ENCODE measurements around the gene FAM124A. TPM values are rescaled to one million over a fixed set of nuclear protein-coding genes. Genes with fewer than 3 reads are reported as not detected.
A peak's percentile ranks its signal among the peaks of the same experiment; 100 is the strongest.
"Not testable (repeated sequence)": the region's sequence is repeated elsewhere in the genome, so short reads cannot be mapped to it uniquely, and the experiment has no call there.

The FAM124A gene
- total RNA-seq, 2 experiments from 2014 or later: not detected

DNA sequence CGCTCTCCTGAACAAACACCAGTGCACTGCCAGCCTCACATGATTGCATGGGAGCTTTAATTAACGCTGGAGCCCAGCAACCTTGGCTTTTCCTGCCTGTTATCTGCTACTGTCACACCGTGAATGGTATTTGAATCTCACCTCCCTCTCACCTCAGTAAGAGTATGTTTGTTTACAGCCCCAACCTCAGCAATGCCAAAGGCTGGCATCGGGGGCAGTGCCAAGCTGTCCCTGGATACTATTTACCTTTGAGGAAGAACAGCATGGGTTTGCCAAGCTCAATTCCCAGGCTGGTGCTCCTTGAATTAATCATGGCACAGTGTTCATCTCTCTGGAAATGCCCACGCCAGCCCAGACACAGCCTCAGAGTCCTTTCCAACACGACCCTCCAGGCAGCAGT is 60.1 kb downstream of the FAM124A start:
- intact Hi-C loops (cut with micrococcal nuclease): no loop called here
- Mint-ChIP-seq H3K4me1 (ENCODE audit: low read depth) (no peaks in the 10 kb centered on the region), H3K4me3 (no peak overlapping the region), H3K9me3 (no peaks in the 10 kb centered on the region), H3K27me3 (ENCODE audit: low read depth) (no peaks in the 10 kb centered on the region), H3K36me3 (ENCODE audit: low read depth) (no peaks in the 10 kb centered on the region), H3K27ac (no peak overlapping the region)
- CTCF ChIA-PET: interaction anchor here (2.0 kb wide), 1 partner anchor 157 kb away, joined by 4 read pairs; no protein-coding TSS in a partner anchor
- no peak for DNase-seq

DNA sequence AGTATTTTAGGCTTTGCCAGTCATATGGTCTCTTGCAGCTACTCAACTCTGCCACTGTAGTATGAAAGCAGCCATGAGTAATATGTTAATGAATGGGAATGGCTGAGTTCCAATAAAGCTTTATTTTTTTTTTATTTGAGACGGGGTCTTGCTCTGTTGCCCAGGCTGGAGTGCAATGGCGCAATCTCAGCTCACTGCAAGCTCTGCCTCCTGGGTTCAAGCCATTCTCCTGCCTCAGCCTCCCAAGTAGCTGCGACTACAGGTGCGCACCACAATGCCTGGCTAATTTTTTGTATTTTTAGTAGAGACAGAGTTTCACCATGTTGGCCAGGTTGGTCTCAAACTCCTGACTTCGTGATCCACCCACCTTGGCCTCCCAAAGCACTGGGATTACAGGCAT is 60.7 kb downstream of the FAM124A start:
- H3K4me1 Mint-ChIP-seq (ENCODE audit: low read depth); H3K9me3 Mint-ChIP-seq; H3K27ac Mint-ChIP-seq; H3K36me3 Mint-ChIP-seq (ENCODE audit: low read depth); H3K4me3 Mint-ChIP-seq; H3K27me3 Mint-ChIP-seq (ENCODE audit: low read depth); intact Hi-C loops (cut with micrococcal nuclease); DNase-seq: not testable (repeated sequence)
- CTCF ChIA-PET: interaction anchor here (0.6 to 2.0 kb wide), 5 partner anchors 110 to 604 kb away, joined by 3 to 4 read pairs (median 3); no protein-coding TSS in a partner anchor

DNA sequence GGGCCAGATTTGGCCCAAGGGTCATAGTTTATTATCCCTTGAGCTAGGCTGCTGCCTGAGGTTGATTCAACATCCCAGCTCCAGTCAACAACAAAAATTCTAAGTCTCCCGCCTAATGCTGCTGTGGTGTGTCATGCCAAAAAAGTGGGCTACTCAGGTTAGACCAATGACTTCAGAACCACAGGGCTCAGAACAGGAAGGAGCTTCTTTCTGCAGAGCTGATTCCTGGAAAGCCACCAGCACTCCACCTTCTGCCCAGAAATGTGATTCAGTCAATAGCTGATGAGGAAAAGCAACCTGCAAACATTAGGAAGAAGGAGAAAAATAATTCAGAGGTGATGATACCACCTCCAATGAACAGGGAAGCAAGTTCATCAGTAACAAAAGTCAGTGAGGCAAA is 61.2 kb downstream of the FAM124A start:
- intact Hi-C loops (cut with micrococcal nuclease): no loop called here

DNA sequence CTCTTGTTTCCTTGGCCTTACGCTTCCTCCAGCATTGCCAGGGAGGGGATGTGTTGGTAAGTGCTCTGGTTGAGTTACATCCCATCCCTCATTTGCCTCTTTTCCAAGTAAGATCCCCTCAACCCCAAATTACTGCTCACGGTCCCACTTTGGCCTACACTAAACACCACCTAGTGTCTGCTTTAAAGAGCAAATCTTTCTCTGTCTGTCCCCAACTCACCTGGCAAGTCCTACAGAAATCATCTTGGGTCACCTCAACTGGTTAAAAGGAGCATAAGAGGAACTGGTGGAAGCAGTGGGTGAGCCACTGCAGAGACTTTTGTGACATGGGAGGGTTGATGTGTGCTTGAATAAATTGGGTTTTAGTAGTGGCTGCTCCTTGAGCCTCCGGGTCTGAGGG is 62.1 kb downstream of the FAM124A start:
- Mint-ChIP-seq H3K4me3 (no peak overlapping the region), H3K36me3 (ENCODE audit: low read depth) (no peaks in the 10 kb centered on the region), H3K9me3 (no peaks in the 10 kb centered on the region), H3K27ac (no peak overlapping the region), H3K4me1 (ENCODE audit: low read depth) (no peaks in the 10 kb centered on the region), H3K27me3 (ENCODE audit: low read depth) (no peaks in the 10 kb centered on the region)
- DNase-seq: no peak
- intact Hi-C loops (cut with micrococcal nuclease): no loop called here
- CTCF ChIA-PET: interaction anchor here (0.7 to 7.5 kb wide), 2 partner anchors 160 to 170 kb away, joined by 3 to 148 read pairs; no protein-coding TSS in a partner anchor

More for the DNA sequence above, 61.2 kb downstream of the FAM124A start:
- Mint-ChIP-seq H3K27me3 (ENCODE audit: low read depth) (no peaks in the 10 kb centered on the region), H3K9me3 (no peaks in the 10 kb centered on the region), H3K27ac (no peak overlapping the region), H3K4me1 (ENCODE audit: low read depth) (no peaks in the 10 kb centered on the region), H3K36me3 (ENCODE audit: low read depth) (no peaks in the 10 kb centered on the region), H3K4me3 (no peak overlapping the region)
- DNase-seq: no peak
- CTCF ChIA-PET: interaction anchor here (0.6 to 2.0 kb wide), 5 partner anchors 109 to 604 kb away, joined by 3 to 4 read pairs (median 3); no protein-coding TSS in a partner anchor

DNA sequence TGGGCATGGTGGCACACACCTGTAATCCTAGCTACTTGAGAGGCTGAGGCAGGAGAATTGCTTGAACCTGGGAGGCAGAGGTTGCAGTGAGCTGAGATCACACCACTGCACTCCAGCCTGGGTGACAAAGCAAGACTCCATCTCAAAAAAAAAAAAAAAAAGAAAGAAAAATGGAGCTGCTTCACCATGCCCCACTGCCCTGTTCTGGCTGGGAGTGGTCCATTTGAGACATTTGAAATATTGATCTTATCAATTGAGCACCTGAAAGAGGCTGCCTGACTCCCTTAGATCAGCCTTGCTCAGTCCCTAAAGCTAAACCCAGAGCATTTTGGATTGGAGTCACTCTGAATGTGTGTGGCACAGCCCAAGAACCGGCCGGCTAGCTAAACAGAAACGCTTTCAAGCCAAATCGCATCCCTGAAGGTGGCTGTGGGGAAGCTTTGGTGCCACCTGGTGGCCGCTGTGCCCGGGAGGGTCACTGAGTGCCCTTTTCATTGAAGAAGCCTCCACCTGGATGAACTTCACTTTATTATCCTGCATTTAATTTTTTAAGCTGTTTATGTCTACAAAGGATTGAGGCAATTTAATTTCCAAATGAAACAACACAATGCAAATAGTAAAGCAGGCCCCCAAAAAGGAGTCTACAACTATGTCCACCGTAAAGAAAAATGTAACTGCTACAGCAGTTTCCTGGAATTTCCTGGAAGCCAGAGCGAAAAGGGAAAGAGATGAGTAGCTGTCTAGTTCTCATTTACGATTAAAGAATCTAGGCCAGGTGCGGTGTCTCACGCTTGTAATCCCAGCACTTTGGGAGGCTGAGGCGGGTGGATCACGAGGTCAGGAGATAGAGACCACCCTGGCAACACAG is 64.2 kb downstream of the FAM124A start:
- no peaks in the 10 kb centered on the region for H3K9me3 Mint-ChIP-seq
- intact Hi-C loops (cut with micrococcal nuclease): loop anchor here (1.0 to 2.0 kb wide), 4 partner anchors 64 to 510 kb away; partner anchors contain the start of gene FAM124A
- peak; percentile 87 for DNase-seq
- CTCF ChIA-PET: interaction anchor here (0.6 to 7.5 kb wide), 71 partner anchors 8 to 1133 kb away, joined by 3 to 148 read pairs (median 4); no protein-coding TSS in a partner anchor
- no peak overlapping the region for H3K4me3 Mint-ChIP-seq
- H3K27me3 Mint-ChIP-seq (ENCODE audit: low read depth): no peaks in the 10 kb centered on the region
- no peaks in the 10 kb centered on the region for H3K36me3 Mint-ChIP-seq (ENCODE audit: low read depth)
- H3K4me1 Mint-ChIP-seq (ENCODE audit: low read depth): no peaks in the 10 kb centered on the region
- H3K27ac Mint-ChIP-seq: no peak overlapping the region

DNA sequence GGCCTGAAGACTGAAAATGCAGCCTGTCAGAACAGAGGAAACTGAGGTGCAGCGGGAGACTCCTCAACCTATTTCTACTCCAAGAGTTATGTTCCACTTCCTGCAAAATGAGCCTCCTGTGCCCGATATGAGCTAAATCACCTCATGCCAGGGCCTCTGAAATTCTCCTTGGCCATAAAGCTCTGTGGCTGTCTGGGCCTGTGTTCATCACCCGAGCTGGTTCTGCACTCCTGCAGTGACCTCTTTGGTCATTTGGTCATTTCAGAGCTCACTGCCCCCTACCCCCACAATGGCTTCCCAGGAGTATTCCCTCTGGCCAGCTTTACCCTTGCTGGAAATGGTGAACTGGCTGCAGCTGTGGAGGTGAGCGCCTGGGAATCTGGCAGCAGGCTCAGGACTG is 65.6 kb downstream of the FAM124A start:
- intact Hi-C loops (cut with micrococcal nuclease): loop anchor here (2.0 kb wide), 1 partner anchor 509 kb away; no protein-coding TSS in a partner anchor

DNA sequence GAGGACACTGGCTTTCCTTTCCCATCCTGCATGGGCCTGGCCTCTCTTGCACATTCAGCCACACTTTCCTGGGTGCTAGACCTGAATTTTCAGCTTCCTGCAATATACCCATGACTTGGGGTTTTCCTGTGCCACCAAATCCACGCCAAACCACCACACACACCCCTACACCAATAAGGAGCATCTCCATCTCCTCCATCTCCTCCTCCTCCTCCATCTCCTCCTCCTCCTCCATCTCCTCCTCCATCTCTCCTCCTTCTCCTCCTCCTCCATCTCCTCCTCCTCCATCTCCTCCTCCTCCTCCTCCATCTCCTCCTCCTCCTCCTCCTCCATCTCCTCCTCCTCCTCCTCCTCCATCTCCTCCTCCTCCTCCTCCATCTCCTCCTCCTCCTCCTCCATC is 66.1 kb downstream of the FAM124A start:
- H3K4me3 Mint-ChIP-seq; H3K27me3 Mint-ChIP-seq (ENCODE audit: low read depth); intact Hi-C loops (cut with micrococcal nuclease); H3K9me3 Mint-ChIP-seq; H3K36me3 Mint-ChIP-seq (ENCODE audit: low read depth); DNase-seq; H3K4me1 Mint-ChIP-seq (ENCODE audit: low read depth); H3K27ac Mint-ChIP-seq: not testable (repeated sequence)
- CTCF ChIA-PET: interaction anchor here (0.6 to 7.5 kb wide), 10 partner anchors 8 to 510 kb away, joined by 3 to 148 read pairs (median 5); no protein-coding TSS in a partner anchor

More for the DNA sequence above, 65.6 kb downstream of the FAM124A start:
- no peak overlapping the region for H3K27ac Mint-ChIP-seq
- H3K36me3 Mint-ChIP-seq (ENCODE audit: low read depth): no peaks in the 10 kb centered on the region
- no peak overlapping the region for H3K4me3 Mint-ChIP-seq
- no peaks in the 10 kb centered on the region for H3K27me3 Mint-ChIP-seq (ENCODE audit: low read depth)
- no peaks in the 10 kb centered on the region for H3K9me3 Mint-ChIP-seq
- no peaks in the 10 kb centered on the region for H3K4me1 Mint-ChIP-seq (ENCODE audit: low read depth)
- CTCF ChIA-PET: interaction anchor here (0.6 to 7.5 kb wide), 12 partner anchors 9 to 510 kb away, joined by 3 to 148 read pairs (median 5); no protein-coding TSS in a partner anchor
- DNase-seq: no peak

DNA sequence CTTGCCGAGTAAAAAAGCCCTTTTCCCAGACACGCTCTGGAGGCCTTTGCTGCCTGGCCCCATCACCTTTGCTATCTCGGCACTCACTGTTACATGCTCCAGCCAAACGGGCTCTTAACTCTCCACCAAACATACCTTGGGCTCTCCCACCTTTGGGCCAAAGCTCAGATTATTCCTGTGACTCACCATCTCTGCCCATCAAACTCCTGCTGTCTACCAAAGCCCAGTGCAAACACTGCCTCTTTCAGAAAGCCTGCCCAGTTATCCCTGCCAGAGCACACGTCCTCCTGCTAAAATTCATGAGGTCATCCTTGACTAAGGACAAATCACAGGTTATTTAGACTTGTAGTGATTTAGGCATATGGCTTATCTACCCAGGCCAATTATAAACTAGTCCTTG is 69.1 kb downstream of the FAM124A start:
- Mint-ChIP-seq H3K36me3 (ENCODE audit: low read depth) (no peaks in the 10 kb centered on the region), H3K27me3 (ENCODE audit: low read depth) (no peaks in the 10 kb centered on the region), H3K4me3 (no peak overlapping the region), H3K27ac (no peak overlapping the region), H3K9me3 (no peaks in the 10 kb centered on the region), H3K4me1 (ENCODE audit: low read depth) (no peaks in the 10 kb centered on the region)
- intact Hi-C loops (cut with micrococcal nuclease): no loop called here
- no peak for DNase-seq
- CTCF ChIA-PET: interaction anchor here (7.5 kb wide), 1 partner anchor 167 kb away, joined by 148 read pairs; no protein-coding TSS in a partner anchor

DNA sequence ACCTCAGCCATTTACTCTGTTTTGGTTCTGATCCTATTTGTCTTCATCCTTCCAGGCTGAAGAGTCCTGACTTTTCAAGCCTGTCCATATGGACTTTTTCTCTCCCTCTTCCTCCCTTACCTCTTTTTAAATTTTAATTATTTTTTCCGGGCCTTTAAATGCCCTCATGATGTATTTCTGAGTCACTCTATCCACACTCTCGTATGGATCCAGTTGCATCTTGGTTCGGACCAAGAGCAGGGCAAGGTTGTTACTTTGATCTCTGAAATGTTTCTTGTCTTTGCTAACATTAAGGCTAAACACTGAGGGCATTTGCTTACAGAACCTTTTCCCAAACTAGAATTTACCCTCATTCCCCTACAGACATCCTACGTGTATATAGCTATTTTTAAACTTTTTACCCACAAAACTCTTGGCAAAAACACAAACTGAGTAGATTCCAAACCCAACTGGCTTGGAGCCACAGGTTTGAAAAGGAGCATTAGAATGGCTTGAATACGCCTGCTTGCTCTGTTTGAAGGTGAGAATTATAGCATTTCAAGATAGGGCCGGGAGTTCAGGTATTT is 69.9 kb downstream of the FAM124A start:
- intact Hi-C loops (cut with micrococcal nuclease): no loop called here
- no peaks in the 10 kb centered on the region for H3K9me3 Mint-ChIP-seq
- H3K4me1 Mint-ChIP-seq (ENCODE audit: low read depth): no peaks in the 10 kb centered on the region
- H3K27me3 Mint-ChIP-seq (ENCODE audit: low read depth): no peaks in the 10 kb centered on the region
- H3K36me3 Mint-ChIP-seq (ENCODE audit: low read depth): no peaks in the 10 kb centered on the region
- no peak for DNase-seq
- H3K27ac Mint-ChIP-seq: no peak overlapping the region
- CTCF ChIA-PET: interaction anchor here (7.5 kb wide), 1 partner anchor 168 kb away, joined by 148 read pairs; no protein-coding TSS in a partner anchor
- no peak overlapping the region for H3K4me3 Mint-ChIP-seq

DNA sequence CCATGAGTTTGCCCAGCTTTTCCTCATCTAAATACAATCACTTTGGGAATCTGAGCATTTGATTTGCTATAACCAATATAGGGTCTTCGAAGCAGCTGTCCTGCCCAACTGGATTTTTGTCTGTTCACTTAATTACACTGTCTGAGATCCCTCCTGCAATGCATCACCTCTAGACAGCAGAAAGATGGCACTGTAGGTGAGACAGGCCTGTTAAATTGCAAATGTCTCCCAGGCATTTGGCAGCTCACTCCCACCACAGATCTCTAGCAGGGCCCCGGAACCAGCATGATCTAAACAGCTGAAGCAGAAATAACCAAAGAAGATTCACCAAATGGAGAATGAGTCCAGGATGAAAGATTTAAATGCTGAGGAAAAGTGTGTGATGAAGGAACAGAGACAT is 75.4 kb downstream of the FAM124A start:
- DNase-seq: no peak
- intact Hi-C loops (cut with micrococcal nuclease): no loop called here
- no peaks in the 10 kb centered on the region for H3K36me3 Mint-ChIP-seq (ENCODE audit: low read depth)
- no peak overlapping the region for H3K27ac Mint-ChIP-seq
- H3K4me3 Mint-ChIP-seq: no peak overlapping the region
- H3K9me3 Mint-ChIP-seq: no peaks in the 10 kb centered on the region
- H3K27me3 Mint-ChIP-seq (ENCODE audit: low read depth): no peaks in the 10 kb centered on the region
- CTCF ChIA-PET: interaction anchor here (0.6 to 4.4 kb wide), 3 partner anchors 11 to 500 kb away, joined by 3 to 52 read pairs (median 5); no protein-coding TSS in a partner anchor
- no peaks in the 10 kb centered on the region for H3K4me1 Mint-ChIP-seq (ENCODE audit: low read depth)

DNA sequence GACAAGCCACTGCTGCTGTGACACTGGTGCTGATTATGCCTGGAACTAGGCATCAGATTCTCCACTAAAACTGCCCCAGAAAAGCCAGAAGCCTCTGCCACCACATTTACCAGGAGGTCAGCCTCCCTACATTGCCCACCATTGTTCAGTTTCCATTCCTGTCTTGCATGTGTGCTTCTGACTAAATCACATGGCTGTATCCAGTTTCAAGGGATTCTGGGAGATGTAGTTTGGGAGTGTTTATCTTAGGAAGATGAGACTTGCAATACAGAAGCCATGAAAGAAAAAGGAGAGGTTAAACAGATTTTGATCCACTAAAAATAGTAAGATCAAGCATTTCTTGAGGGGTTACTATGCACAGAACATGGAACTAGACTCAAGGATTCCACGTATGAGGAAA is 76.6 kb downstream of the FAM124A start:
- no peak for DNase-seq
- no peak overlapping the region for H3K4me3 Mint-ChIP-seq
- H3K27ac Mint-ChIP-seq: no peak overlapping the region
- CTCF ChIA-PET: interaction anchor here (1.1 to 4.4 kb wide), 2 partner anchors 12 to 38 kb away, joined by 3 to 52 read pairs; no protein-coding TSS in a partner anchor
- intact Hi-C loops (cut with micrococcal nuclease): no loop called here
- H3K9me3 Mint-ChIP-seq: no peaks in the 10 kb centered on the region
- H3K27me3 Mint-ChIP-seq (ENCODE audit: low read depth): no peaks in the 10 kb centered on the region
- no peaks in the 10 kb centered on the region for H3K36me3 Mint-ChIP-seq (ENCODE audit: low read depth)
- H3K4me1 Mint-ChIP-seq (ENCODE audit: low read depth): no peaks in the 10 kb centered on the region

DNA sequence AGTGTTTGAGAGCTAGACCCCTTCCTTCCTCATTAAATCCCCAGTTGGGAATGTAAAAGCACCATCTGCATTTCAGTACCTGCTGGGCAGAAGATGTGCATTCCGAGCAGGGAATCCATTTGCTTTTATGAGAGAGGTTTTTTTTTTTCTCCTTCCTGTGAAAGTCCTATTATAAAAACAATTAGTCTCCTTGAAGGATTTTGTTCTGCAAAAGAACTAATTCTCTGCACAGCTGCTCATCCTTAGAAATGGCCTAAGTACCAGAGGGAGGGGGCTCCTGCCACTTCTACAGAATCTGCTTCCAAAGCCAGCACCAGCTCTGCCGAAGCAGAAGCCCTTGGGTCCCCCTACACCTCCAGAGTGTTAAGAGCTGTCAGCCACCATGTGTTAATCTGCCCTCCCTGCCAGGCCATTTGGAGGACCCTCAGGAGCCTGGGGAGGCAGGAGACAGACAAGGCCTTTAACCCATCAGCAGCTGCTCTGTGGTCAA is 80.9 kb downstream of the FAM124A start:
- Mint-ChIP-seq H3K36me3 (ENCODE audit: low read depth) (no peaks in the 10 kb centered on the region), H3K9me3 (no peaks in the 10 kb centered on the region), H3K4me3 (no peak overlapping the region), H3K27ac (no peak overlapping the region), H3K4me1 (ENCODE audit: low read depth) (no peaks in the 10 kb centered on the region), H3K27me3 (ENCODE audit: low read depth) (no peaks in the 10 kb centered on the region)
- CTCF ChIA-PET: interaction anchor here (0.6 to 1.4 kb wide), 3 partner anchors 14 to 166 kb away, joined by 3 to 4 read pairs (median 3); no protein-coding TSS in a partner anchor
- no peak for DNase-seq
- intact Hi-C loops (cut with micrococcal nuclease): no loop called here
